Neural crest cell (in vitro differentiated cells): ENCODE measurements around the gene TTC7B. TPM values are rescaled to one million over a fixed set of nuclear protein-coding genes. Genes with fewer than 3 reads are reported as not detected.

Source experiments
- DNase-seq: peaks from one replicate; pipeline ENCODE4 v3.0.0; 2021; ENCODE audit warnings: low read depth, mixed read lengths, low spot score
- H3K27ac Mint-ChIP-seq: one replicate; pipeline ENCODE4 v1.8.0; 2021; ENCODE audit warnings: mild to moderate bottlenecking, mixed read lengths; ENCODE audit not compliant: unreplicated experiment
- H3K27me3 Mint-ChIP-seq: 2 replicates; pipeline ENCODE4 v1.8.0; 2021; ENCODE audit warnings: low read depth, mild to moderate bottlenecking, mixed read lengths
- H3K36me3 Mint-ChIP-seq: 2 replicates; pipeline ENCODE4 v1.8.0; 2021; ENCODE audit warnings: low read depth, mild to moderate bottlenecking, mixed read lengths
- H3K4me1 Mint-ChIP-seq: 2 replicates; pipeline ENCODE4 v1.8.0; 2021; ENCODE audit warnings: mixed read lengths
- H3K4me3 Mint-ChIP-seq: one replicate; pipeline ENCODE4 v1.8.0; 2021; ENCODE audit warnings: mild to moderate bottlenecking, mixed read lengths
- H3K9me3 Mint-ChIP-seq: 2 replicates; pipeline ENCODE4 v1.8.0; 2021; ENCODE audit warnings: mixed read lengths
- CTCF ChIP-seq: fragments of 200-600 bp; sonication (generic); conservative IDR thresholded peaks from 2 replicates; pipeline ENCODE4 v1.5.0; 2021; ENCODE audit warnings: antibody characterized with exemption, mild to moderate bottlenecking
- total RNA-seq: library from RNA; stranded (reverse); gene quantifications from 2 replicates; pipeline ENCODE4 v1.2.1, GENCODE V29; 2021

TTC7B gene
- total RNA-seq, 1 donor from 2014 or later: 56.4 TPM

GRCh38 chr14:90733139-90733808, 83.0 kb downstream of the TTC7B start:
- Mint-ChIP-seq H3K4me3 (no peak overlapping the region), H3K4me1 (no peaks in the 10 kb centered on the region), H3K27me3 (no peaks in the 10 kb centered on the region), H3K36me3 (peaks cover 11% of the 10 kb centered on the region), H3K27ac (no peak overlapping the region), H3K9me3 (no peaks in the 10 kb centered on the region)
- DNase-seq: no peak
- TF ChIP-seq CTCF: no peak

GRCh38 chr14:90732718-90733117, 83.5 kb downstream of the TTC7B start:
- Mint-ChIP-seq H3K27me3 (no peaks in the 10 kb centered on the region), H3K4me1 (no peaks in the 10 kb centered on the region), H3K36me3 (peaks cover 11% of the 10 kb centered on the region), H3K27ac (peak overlapping the region; percentile 51), H3K9me3 (no peaks in the 10 kb centered on the region), H3K4me3 (no peak overlapping the region)
- no peak for DNase-seq
- TF ChIP-seq CTCF: no peak

- H3K36me3 Mint-ChIP-seq: peaks cover 11% of the 10 kb centered on the region
Observed at GRCh38 chr14:90732139-90732538, 84.1 kb downstream of the TTC7B start.

GRCh38 chr14:90731487-90731886, 84.7 kb downstream of the TTC7B start:
- Mint-ChIP-seq H3K27me3 (no peaks in the 10 kb centered on the region), H3K4me3 (no peak overlapping the region), H3K4me1 (no peaks in the 10 kb centered on the region), H3K36me3 (peaks cover 15% of the 10 kb centered on the region), H3K27ac (no peak overlapping the region), H3K9me3 (no peaks in the 10 kb centered on the region)
- no peak for DNase-seq
- no peak for TF ChIP-seq CTCF

More at GRCh38 chr14:90732139-90732538, 84.1 kb downstream of the TTC7B start:
- H3K4me1 Mint-ChIP-seq: no peaks in the 10 kb centered on the region
- H3K9me3 Mint-ChIP-seq: no peaks in the 10 kb centered on the region
- no peak for DNase-seq
- TF ChIP-seq CTCF: no peak
- H3K4me3 Mint-ChIP-seq: no peak overlapping the region
- no peaks in the 10 kb centered on the region for H3K27me3 Mint-ChIP-seq
- H3K27ac Mint-ChIP-seq: no peak overlapping the region

- no peak overlapping the region for H3K4me3 Mint-ChIP-seq
- no peak for DNase-seq
- peaks cover 17% of the 10 kb centered on the region for H3K36me3 Mint-ChIP-seq
- no peak for TF ChIP-seq CTCF
- H3K27me3 Mint-ChIP-seq: no peaks in the 10 kb centered on the region
- H3K27ac Mint-ChIP-seq: no peak overlapping the region
- H3K9me3 Mint-ChIP-seq: no peaks in the 10 kb centered on the region
- H3K4me1 Mint-ChIP-seq: no peaks in the 10 kb centered on the region
Observed at GRCh38 chr14:90730206-90730766, 85.9 kb downstream of the TTC7B start.
